HG03103 (cell line): Measurements from ENCODE around the gene FAM229A.
"Not testable (repeated sequence)": the region's sequence is repeated elsewhere in the genome, so short reads cannot be mapped to it uniquely, and the experiment has no call there.

ENCODE experiments used
- ATAC-seq: cut with Tn5 transposase; IDR thresholded peaks from one replicate; pipeline ENCODE4 v1.9.1; 2021; ENCODE audit warnings: low read depth; ENCODE audit not compliant: unreplicated experiment

FAM229A gene, protein sequence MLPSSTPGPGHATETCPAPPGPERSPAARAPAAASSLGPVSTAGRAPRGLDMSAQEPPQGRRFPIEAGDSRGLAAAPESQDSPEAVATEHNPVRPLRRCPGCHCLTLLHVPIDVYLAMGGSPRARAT

DNA sequence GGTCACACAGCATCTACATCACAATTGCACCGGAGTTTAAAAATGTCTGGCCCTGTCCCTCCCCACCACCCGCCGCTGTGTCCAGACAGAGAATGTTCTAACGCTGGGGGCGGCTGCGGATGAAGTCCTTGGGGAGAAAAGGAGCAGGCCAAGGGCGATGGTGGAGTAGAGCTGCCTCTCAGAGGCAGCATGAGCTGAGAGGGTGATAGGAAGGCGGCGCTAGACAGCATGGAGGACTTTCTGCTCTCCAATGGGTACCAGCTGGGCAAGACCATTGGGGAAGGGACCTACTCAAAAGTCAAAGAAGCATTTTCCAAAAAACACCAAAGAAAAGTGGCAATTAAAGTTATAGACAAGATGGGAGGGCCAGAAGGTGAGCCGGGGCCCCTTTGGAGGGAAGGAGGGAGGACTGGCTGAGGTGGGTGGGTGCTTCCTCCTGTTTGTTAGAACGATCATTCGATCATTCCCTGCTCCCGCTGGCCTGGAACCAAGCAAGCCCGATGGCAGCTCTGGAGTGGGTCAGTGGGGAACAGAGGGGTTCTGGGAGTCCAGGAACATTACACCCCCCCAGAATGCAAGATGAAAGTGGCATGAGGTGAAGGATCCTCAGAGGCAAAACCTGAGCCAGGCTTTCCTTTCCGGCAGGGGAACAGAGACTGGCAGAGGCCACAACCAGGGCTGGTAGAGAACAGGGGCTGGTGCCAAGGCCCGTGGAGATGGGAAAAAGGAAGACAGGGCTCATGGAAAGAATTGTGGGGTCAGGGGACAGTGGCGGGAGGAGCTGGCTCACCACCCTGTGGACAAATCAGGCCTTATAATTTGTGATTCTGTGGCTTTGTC, at the start of gene FAM229A, which contains the start of gene TSSK3:
TSS of gene FAM229A (minus strand) at position 12 of the 840 bp plus-strand sequence. CDS start 394 bp downstream, outside the sequence.
TSS of gene TSSK3 (plus strand) at position 66 of the 840 bp plus-strand sequence. CDS start at position 229, 163 bp downstream.
- no peak for ATAC-seq

DNA sequence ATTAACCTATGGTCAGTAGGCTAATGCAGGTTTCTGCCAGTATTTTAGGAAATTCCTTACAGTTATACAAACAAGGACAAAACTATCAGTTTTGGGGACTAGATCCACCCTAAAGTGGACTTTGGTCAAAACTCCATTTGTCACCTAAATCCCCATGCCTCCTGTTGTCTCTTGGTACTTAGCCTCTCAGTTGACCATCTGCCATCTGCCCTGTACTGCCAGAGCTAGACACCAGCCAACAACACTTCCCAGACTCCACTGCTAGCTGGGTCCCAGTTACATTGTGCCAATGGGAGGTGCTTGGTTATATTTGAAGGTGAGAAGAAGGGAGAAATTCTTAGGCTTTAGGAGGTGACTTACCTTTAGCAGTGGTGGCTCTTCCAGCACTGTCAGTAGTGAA, 49.0 kb upstream of the FAM229A start:
- no peak for ATAC-seq

DNA sequence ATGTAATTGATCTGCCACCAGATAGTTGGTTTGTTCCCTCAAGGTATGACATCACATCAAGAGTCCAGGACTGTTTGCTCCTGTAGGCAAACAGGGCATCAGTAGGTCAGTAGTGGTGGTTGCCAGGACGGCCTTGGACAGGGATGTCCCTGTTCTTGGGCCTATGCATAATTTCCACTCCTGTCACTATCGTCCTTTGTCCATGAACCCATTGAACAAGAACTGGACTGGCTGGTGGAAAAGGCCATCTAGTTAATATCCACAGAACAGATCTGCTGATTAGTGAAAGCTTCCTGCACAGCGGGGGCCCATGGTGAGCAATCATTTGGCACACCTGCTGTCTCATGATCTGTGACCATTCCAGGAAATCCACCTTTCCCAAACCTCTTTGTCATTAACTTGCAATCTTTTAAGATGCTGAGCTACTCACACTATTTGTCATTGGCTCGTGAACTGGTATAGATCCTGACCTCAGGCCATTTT, 44.4 kb upstream of the FAM229A start:
- ATAC-seq, result no peak

DNA sequence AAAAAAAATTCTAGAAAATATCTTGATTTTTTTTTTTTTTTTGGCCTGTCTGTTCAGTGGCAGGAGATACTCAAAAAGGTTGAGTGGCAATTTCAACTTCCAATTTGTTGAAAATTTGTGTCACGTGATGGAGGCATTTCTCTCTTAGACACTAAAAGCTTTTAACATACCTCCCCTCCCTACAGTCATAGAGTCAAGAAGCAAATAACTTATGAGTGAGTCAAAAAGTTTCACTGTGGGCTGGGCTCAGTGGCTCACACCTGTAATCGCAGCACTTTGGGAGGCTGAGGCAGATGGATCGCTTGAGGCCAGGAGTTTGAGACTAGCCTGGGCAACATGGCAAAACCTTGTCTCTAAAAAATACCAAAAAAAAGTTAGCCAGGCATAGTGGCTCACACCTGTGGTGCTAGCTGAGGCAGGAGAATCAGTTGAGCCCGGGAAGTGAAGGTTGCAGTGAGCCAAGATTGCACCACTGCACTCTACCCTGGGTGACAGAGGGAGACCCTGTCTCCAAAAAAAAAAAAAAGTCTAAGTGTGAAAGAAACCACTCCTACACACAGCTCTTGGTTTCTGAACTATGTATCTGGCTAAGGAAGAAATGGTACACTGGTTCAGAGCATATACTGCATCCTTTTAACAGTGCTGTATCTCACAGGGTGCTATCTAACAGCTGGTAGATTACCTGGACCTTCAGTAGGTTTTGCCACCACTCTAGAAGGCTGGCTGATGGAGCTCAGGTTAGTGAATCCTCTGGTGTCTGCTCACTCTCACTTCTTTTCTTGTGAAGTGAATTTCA, 43.6 kb upstream of the FAM229A start:
- no peak for ATAC-seq

DNA sequence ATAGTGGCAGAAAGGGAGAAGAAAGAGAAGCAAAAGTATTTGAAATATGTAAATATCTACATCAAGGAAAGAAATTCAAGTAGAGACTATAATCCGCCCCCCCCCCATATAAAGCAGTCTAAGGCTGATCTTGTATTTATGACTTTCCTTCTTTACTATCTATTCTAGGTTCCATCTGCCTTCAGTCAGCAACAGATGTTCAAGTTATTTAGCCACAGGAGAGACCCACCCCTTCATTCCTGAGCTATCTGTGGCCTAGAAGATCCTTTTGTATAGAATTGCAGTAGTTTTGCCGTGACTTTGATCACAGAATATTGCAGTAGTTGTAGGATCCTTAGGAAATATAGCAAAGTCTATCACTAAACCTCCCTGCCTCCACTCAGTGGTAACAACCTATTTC, 42.7 kb upstream of the FAM229A start:
- ATAC-seq, result no peak

DNA sequence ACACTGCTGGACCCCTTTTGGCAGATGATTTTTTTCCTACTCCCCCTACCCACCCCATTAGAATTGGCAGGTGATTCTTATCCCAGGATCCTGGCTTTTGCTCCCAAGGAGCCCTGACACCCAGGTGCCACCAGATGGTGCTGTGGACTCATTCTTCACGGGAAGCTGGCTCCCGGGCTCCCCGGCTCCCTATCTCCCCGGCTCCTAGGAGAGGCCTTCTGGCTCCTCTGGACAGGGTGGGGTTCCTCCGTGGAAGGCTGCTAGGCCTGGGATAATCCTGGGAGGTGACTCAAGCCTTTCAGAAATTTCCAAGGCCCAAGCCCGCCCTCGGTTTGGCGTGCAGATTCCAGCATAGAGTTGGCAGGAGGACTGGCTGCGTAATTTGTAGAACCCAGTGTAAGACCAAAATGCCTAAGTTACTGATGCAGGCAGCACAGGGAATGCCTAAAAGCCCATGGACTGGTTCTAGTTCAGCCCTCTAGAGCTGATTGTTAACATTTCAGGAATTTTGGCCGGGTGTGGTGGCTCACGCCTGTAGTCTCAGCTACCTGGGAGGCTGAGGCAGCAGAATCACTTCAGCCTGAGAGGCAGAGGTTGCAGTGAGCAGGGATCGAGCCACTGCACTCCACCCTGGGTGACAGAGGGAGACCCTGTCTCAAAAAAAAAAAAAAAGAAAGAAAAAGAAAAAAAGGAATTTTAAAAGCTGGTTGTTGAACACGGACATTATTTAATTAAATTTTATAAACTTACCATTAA, 38.8 kb upstream of the FAM229A start:
- no peak for ATAC-seq

DNA sequence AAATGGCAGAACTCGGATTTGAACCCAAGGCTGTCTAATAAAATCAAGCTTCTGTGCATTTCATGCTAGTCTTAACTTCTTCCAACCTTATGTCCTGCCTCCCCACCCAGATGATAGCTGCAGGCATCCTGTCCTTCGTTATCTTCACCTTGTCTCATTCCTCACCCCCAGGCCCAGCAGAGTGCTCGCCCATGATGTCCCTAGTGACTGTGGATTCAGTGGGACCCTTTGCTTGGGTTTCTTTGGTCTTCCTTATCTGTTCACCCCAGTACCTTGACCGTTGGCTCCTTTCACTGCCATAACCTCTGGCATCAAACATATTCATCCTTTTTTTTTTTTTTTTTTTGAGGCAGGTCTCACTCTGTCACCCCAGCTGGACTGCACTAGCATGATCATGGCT, 37.6 kb upstream of the FAM229A start:
- no peak for ATAC-seq

DNA sequence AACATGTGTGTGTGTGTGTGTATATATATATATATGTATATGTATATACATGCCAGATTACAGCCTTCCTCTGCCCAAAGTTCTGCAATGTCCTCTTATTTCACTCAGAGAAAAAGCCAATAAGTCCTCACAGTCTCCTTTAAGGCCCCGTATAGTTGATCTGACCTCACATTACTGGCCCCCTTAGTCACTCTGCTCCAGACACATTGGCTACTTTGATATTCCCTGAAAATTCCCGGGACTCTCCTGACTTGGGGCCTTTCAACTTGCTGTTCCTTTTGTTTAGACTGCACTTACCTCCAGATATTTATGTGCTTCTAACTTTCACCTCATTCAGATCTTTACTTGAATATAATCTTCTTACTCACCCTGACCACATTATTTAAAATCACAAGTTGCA, 36.1 kb upstream of the FAM229A start:
- no peak for ATAC-seq

DNA sequence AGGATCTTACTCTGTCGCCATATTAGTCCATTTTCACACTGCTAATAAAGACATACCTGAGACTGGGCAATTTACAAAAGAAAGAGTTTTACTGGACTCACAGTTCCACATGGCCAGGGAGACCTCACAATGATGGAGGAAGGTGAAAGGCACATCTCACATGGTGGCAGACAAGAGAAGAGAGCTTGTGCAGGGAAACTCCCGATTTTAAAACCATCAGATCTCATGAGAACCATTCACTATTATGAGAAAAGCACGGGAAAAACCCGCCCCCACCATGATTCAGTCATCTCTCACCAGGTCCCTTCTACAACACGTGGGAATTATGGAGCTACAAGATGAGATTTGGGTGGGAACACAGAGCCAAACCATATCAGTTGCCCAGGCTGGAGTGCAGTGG, 34.2 kb upstream of the FAM229A start:
- not testable (repeated sequence) for ATAC-seq

DNA sequence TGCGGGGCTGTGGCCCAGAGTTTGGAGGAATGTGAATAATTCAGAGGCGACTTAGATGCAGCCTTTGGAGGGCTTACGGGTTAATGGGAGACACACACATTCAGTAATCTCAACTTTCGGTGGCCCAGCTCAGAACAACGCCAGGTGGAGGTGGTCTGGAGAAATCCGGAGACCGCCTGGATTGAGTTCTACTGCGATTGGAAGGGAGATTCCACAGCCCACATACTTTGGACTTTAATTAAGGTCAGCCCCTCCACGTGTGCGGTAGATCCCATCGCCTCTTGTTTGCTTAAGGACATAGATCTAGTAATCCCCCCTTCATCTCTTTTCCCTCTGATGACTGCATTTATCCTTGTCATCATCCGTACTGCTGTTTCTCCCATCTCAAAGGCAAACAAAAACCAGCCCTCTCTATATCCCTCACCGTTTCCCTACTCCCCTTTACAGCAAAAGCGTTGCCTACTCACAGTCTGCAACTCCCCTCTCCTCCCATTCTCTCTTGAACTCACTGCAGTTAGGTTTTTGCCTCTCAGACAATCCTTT, 32.7 kb upstream of the FAM229A start:
- ATAC-seq, result no peak

DNA sequence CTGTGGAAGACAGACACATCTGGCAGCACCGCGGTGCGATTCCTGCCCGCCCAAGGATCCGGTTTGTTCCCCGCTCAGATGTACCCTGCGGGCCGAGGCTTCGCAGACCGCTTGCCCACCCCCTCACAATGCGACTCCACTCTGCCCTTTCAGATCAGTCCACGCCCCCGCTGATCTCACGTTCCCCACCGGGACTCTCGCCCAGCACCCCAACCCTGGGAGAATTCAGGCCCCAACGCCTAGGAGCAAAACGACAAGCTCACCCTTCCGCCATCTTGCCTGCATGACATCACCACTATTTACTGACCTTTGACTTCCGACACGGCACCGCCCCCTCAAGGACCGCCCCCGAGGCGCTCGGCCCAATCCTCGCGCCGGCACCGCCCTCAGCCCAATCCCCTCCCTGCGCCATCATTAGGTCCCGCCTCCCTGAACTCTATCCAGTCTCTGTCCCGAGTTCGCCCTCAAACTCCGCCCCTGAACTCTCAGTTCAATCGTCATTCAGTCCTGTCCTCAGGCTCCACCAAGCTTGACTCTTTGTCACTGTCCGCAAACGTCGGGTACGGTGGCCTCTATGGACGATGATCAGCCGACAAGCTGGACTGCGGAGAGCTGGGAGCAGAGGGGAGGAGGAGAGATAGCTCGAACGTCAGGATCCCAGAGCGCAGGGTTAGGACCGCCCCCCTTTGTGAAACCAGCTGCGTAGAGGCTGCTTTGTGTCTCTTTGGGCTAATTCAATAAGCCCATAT, 32.0 kb upstream of the FAM229A start, which contains the start of gene BSDC1:
TSS of gene BSDC1 (minus strand) at position 301 of the 749 bp plus-strand sequence. CDS start at position 274, 27 bp downstream.
- peak; percentile 96 for ATAC-seq

DNA sequence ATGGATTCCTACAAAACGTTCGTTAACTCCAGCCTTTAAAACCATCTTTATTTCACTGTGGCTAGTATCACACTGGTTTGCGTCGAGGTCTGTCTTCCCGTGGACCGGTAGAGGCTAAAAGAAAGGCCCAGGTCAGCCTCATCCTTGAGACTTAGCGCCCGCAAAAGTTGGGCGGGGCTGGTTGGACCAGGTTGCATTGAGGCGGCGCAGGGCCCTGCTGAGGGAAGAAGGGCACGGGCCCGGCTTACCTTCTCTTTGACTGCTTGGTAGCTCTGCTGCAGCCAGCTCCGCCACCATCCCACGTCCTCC, 31.5 kb upstream of the FAM229A start:
- ATAC-seq, result no peak

DNA sequence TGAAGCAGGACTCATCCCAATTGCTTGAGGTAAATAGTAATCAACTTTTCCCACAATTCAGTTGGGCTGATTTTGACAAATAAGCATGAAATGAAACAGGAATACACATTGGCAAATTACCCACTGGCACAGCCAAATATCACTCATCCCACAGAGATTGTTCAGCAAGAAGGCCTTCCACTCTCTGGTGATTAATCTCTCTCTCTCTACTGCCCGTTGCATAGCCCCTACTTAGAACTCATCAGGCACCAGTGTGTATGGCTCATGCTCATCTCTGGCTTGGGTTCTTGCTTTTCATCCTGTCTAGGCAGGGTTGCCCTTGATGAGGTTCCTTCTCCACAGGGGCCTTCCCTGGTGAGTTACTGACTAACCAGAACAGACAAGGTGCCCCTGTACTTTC, 30.9 kb upstream of the FAM229A start:
- no peak for ATAC-seq

DNA sequence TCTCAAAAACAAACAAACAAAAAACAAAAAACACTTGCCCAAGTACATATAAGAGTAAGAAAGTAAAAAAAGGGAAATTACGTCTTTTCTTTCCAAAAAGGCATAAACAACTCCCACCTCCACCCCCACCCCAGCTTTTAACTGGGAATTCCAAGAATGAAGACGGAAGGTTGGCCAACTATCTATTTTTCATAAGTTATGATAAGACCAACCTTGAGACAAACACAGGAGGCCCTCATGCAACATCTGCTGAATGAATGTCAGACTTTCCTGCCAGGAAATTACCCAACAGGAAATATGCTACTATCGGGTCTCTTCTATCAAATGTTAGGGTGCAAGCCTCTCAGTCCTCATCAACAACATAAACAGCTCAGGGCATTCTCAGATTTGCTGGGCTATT, 30.0 kb upstream of the FAM229A start:
- no peak for ATAC-seq

DNA sequence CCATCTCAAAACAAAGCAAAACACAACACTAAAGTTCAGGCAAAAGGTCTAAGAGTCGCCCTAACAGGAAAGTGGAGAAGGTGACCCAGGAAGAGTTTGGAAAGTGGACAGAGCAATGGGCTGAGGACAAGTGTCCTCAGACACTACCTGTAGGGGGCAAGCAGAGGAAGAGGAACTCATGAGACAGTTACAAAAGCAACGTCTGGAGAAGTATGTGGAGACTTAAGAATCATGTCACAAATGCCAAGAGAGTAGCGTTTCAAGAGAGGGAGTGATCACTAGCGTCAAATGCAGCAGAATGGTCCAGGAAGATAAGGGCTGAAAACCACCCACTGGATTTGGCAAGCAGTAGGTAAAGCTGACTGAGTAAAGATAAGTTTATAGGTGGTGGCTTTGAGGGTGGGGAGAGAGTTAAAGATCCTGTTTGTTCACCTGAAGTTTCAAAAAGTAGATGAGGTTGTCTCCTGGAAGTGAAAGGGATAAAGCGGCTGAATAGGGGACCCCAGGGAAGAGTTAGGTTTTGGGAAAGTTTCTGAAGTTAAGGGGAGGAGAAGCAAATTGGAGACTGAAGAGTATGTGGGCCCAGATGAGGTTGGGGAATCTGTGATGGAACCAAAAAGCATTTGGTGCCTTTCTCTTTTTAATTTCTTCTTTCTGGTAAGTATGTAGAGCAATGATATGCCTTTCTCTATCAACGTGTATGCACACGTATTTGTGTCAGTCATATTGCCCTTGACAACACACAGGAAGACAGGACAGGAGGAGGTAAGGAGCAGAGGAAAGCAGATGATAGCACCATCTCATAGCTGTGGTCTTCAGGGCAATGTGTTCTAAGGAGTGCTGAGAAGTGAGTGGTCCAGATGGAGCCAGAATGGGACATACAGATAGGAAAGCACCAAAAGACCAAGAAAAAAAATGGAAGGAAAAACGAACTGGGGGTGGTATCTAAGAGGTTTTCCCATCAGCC, 28.9 kb upstream of the FAM229A start:
- no peak for ATAC-seq

DNA sequence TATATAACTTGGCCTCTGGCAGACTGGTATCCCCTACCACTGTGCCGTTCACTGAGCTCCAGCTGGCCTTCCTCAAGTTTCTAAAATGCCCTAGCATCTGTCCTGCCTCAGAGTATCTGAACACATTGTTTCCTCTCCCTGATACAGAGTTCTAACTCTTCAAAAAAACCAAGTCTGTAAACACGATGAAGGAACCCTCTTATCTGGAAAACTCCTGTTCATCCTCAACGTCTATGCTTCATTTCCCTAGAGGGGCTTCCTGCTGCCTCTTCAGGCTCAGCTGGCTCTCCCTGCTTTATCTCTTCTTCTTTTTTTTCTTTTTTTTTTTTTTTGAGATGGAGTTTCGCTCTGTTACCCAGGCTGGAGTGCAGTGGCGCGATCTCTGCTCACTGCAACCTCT, 26.4 kb upstream of the FAM229A start:
- no peak for ATAC-seq

DNA sequence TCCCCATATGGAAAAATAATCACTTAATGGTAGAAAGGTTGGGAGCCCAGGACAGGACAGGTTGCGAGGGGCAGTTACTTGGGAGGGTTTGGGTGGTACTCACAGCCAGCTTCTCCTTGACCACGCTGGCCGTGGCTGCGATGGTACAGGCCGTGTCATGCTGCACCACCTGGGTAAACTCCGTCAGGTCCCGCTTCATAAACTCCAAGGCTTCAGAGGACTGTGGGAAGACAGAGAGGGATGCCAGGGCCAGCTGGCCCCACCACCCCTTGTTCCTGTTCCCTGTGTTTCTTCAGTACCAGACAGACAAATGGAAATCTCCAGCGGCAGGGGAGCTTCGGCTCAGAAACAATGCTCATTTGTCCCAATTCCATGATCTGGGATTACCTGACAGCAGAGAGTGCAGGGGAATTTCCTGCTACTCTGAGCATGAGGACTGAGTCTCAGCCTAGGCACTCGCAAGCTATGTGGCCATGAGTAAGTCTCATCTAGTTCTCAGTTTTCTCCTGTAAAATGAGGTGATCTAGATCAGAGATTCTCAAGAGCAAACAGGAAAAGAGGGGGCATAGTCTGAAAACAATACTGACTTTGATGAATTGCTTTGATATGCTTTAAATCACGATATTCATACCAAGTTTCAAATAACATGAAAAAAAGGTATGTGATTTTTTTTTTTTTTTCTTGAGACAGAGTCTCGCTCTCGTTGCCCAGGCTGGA, 24.5 kb upstream of the FAM229A start:
- no peak for ATAC-seq

DNA sequence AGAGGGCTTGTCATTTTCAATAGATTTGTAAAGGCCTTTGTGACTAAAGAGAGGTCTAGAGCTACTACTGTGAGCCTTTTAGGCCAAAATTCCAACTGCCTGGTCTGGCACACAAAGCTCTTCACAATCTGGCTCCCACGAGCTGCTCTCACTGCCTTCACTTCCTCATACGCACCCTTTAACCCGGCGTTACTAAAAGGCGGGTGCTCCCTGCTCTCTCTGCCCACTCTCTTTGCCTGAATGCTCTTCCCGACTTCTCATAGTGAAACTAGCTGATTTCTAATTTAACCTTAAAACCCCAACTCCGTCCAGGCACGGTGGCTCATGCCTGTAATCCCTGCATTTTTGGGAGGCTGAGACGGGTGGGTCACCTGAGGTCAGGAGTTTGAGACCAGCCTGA, 17.8 kb upstream of the FAM229A start:
- ATAC-seq, result no peak
